PC-3 (cell line): ENCODE measurements around the gene TEX52. TPM values are rescaled to one million over a fixed set of nuclear protein-coding genes. Genes with fewer than 3 reads are reported as not detected.

Experiments
- ATAC-seq: fragments of 200-7000 bp; cut with Tn5 transposase; 2 replicates; pipeline ENCODE4 v1.9.1; 2020; ENCODE audit warnings: mild to moderate bottlenecking, moderate library complexity
- BruUV-seq: library from RNA; stranded (reverse); fragments of 400-500 nt; replicated peaks from 2 replicates; lab custom pipeline; 2021; lab: Mats Ljungman, UMichigan
- CTCF ChIA-PET: fragments of 300-600 bp; sonication (Branson Sonifier 250); formaldehyde crosslinking; loops from one replicate; lab custom pipeline; 2022; ENCODE audit warnings: antibody characterized with exemption; lab: Charles Lee
- POLR2A ChIA-PET: fragments of 300-600 bp; sonication (Branson Sonifier 250); formaldehyde crosslinking; loops from one replicate; lab custom pipeline; 2022; ENCODE audit warnings: antibody characterized with exemption; ENCODE audit not compliant: unreplicated experiment; lab: Charles Lee
- DNase-seq: peaks from one replicate; pipeline ENCODE4 v3.0.0-alpha.2; 2015
- H2AFZ ChIP-seq: fragments of 300-600 bp; sonication (generic); 2 replicates; pipeline ENCODE4 v1.6.0; 2016; ENCODE audit warnings: antibody characterized with exemption, low read length
- H3F3A ChIP-seq: fragments of 300-600 bp; sonication (generic); one replicate; pipeline ENCODE4 v1.6.0; 2017; ENCODE audit warnings: antibody characterized with exemption, low read length, control low read depth, mild to moderate bottlenecking; ENCODE audit not compliant: unreplicated experiment
- H3K27ac ChIP-seq: fragments of 300-600 bp; sonication (generic); 2 replicates; pipeline ENCODE4 v1.5.1; 2016; ENCODE audit warnings: mild to moderate bottlenecking, low read length
- H3K27me3 ChIP-seq: fragments of 300-600 bp; sonication (generic); 2 replicates; pipeline ENCODE4 v1.6.1; 2016; ENCODE audit warnings: low read length, mixed read lengths
- H3K36me3 ChIP-seq: fragments of 300-600 bp; sonication (generic); 2 replicates; pipeline ENCODE4 v1.6.1; 2016; ENCODE audit warnings: low read depth, mixed run types, low read length, mixed read lengths
- H3K4me1 ChIP-seq: fragments of 300-600 bp; sonication (generic); 2 replicates; pipeline ENCODE4 v1.5.1; 2016; ENCODE audit warnings: low read length; ENCODE audit not compliant: insufficient read depth
- H3K4me2 ChIP-seq: fragments of 300-600 bp; sonication (generic); 2 replicates; pipeline ENCODE4 v1.6.0; 2016; ENCODE audit warnings: low read length
- H3K4me3 ChIP-seq: fragments of 300-600 bp; sonication (generic); 2 replicates; pipeline ENCODE4 v1.5.1; 2016; ENCODE audit warnings: mild to moderate bottlenecking, low read length, mixed read lengths
- H3K79me2 ChIP-seq: fragments of 300-600 bp; sonication (generic); 2 replicates; pipeline ENCODE4 v1.6.1; 2017; ENCODE audit warnings: low read length, mixed read lengths
- H3K9ac ChIP-seq: fragments of 300-600 bp; sonication (generic); 2 replicates; pipeline ENCODE4 v1.6.0; 2016; ENCODE audit warnings: mild to moderate bottlenecking, low read length
- H3K9me2 ChIP-seq: fragments of 300-600 bp; sonication (generic); replicated peaks from 2 replicates; pipeline ENCODE4 v1.6.1; 2016; ENCODE audit warnings: mixed run types, low read length, mixed read lengths
- H3K9me3 ChIP-seq: fragments of 300-600 bp; sonication (generic); 2 replicates; pipeline ENCODE4 v1.6.1; 2016; ENCODE audit warnings: low read length, mixed read lengths
- H4K20me1 ChIP-seq: fragments of 300-600 bp; sonication (generic); 2 replicates; pipeline ENCODE4 v1.6.1; 2016; ENCODE audit warnings: low read length, mixed read lengths
- CTCF ChIP-seq: fragments of 300-600 bp; sonication (generic); conservative IDR thresholded peaks from 2 replicates; pipeline ENCODE4 v1.5.1; 2017; ENCODE audit warnings: antibody characterized with exemption, low read depth, mild to moderate bottlenecking, low read length
- EZH2 ChIP-seq: fragments of 300-600 bp; sonication (generic); IDR thresholded peaks from one replicate; pipeline ENCODE4 v1.6.1; 2017; ENCODE audit warnings: antibody characterized with exemption, mild to moderate bottlenecking, low read length; ENCODE audit not compliant: unreplicated experiment
- EZH2phosphoT487 ChIP-seq: fragments of 300-600 bp; sonication (generic); IDR thresholded peaks from 2 replicates; pipeline ENCODE4 v1.6.1; 2018; ENCODE audit warnings: mild to moderate bottlenecking, antibody characterized with exemption, low read length, borderline replicate concordance
- intact Hi-C: fragments of 100-400 bp; cut with micrococcal nuclease; formaldehyde crosslinking; loops from 2 replicates; pipeline ENCODE4 v1.9.0; 2023
- total RNA-seq: library from RNA; depleted of rRNA; stranded (reverse); fragments of >200 nt; gene quantifications from 2 replicates; pipeline ENCODE4 v1.2.3, GENCODE V29; 2014

TEX52 gene
- total RNA-seq, 1 experiment from 2014 or later = not detected

- no TSS peak for BruUV-seq
- H3K9me2 ChIP-seq = no peaks in the 10 kb centered on the region
- POLR2A ChIA-PET = no interaction called here
- DNase-seq = no peak
- H3K4me1 ChIP-seq = no peaks in the 10 kb centered on the region
- no peak within 1 kb of the TSS for H3K4me3 ChIP-seq
- no peak within 1 kb of the TSS for H3K27ac ChIP-seq
- no peak within 1 kb of the TSS for H3K4me2 ChIP-seq
- H3K36me3 ChIP-seq = no peaks in the 10 kb centered on the region
- TF ChIP-seq EZH2phosphoT487 = no peak
- TF ChIP-seq CTCF = no peak
- TF ChIP-seq EZH2 = no peak
- intact Hi-C loops = no loop called here
- H3K79me2 ChIP-seq = no peaks in the 10 kb centered on the region
- no peaks in the 10 kb centered on the region for H4K20me1 ChIP-seq
- no peaks in the 10 kb centered on the region for H3F3A ChIP-seq
- CTCF ChIA-PET = no interaction called here
- no peaks in the 10 kb centered on the region for H3K27me3 ChIP-seq
- 0 out of 2 replicates have a peak, but pooled peaks have one; percentile 13 for ATAC-seq
- H3K9ac ChIP-seq = no peak within 1 kb of the TSS
- H2AFZ ChIP-seq = no peak within 1 kb of the TSS
- H3K9me3 ChIP-seq = no peaks in the 10 kb centered on the region
These were observed 22.0 kb downstream of the TEX52 start, which contains the start of gene NRIP2 for GRCh38 chr12:2834581-2835491. NRIP2 (minus strand) TSS chr12:2835035; CDS start chr12:2834983, 52 bp downstream.

GRCh38 chr12:2833810-2834209 lies 23.0 kb downstream of the TEX52 start:
- H3K27ac ChIP-seq = no peak overlapping the region
- H4K20me1 ChIP-seq = no peaks in the 10 kb centered on the region
- no peaks in the 10 kb centered on the region for H3K36me3 ChIP-seq
- no peaks in the 10 kb centered on the region for H3K9me3 ChIP-seq
- H3K9me2 ChIP-seq = no peaks in the 10 kb centered on the region
- H3K79me2 ChIP-seq = no peaks in the 10 kb centered on the region
- H3K4me3 ChIP-seq = no peak overlapping the region
- intact Hi-C loops = no loop called here
- TF ChIP-seq EZH2phosphoT487 (no peak), EZH2 (no peak), CTCF (no peak)
- DNase-seq (no peak), ATAC-seq (no peak)
- BruUV-seq = no TSS peak
- H2AFZ ChIP-seq = no peak overlapping the region
- no peaks in the 10 kb centered on the region for H3F3A ChIP-seq
- no peaks in the 10 kb centered on the region for H3K4me1 ChIP-seq
- H3K4me2 ChIP-seq = no peak overlapping the region
- no peak overlapping the region for H3K9ac ChIP-seq
- H3K27me3 ChIP-seq = no peaks in the 10 kb centered on the region
- CTCF ChIA-PET = no interaction called here
- POLR2A ChIA-PET = no interaction called here

DNA sequence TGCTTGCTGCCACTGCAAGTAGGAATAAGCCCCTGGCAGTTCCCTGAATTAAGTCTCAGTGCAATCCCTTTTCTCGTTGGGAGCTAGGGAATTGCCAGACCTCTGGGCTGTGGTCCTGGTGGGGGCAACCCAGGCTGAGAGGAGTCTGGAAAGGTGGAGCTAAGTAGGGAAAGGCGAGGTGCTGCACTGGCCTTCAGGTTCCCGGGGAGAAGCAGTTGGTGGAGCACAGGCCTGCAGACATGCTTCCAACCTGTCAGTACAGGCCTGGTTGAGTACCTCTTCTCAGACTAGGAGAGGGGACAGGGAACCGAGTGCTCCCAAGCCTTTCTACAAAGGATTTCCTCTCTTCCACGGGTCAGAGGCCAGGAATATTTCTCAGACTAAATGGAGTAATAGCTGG lies 23.5 kb downstream of the TEX52 start:
- POLR2A ChIA-PET = no interaction called here
- H3F3A ChIP-seq = no peaks in the 10 kb centered on the region

More for the DNA sequence above, 23.5 kb downstream of the TEX52 start:
- DNase-seq (no peak), ATAC-seq (no peak)
- Histone ChIP-seq H4K20me1 (no peaks in the 10 kb centered on the region), H3K27me3 (no peaks in the 10 kb centered on the region), H3K79me2 (no peaks in the 10 kb centered on the region), H3K36me3 (no peaks in the 10 kb centered on the region), H2AFZ (no peak overlapping the region), H3K4me3 (no peak overlapping the region), H3K9me3 (no peaks in the 10 kb centered on the region), H3K9ac (no peak overlapping the region), H3K4me2 (no peak overlapping the region), H3K4me1 (no peaks in the 10 kb centered on the region), H3K27ac (no peak overlapping the region), H3K9me2 (no peaks in the 10 kb centered on the region)
- intact Hi-C loops = no loop called here
- BruUV-seq = no TSS peak
- TF ChIP-seq CTCF (no peak), EZH2phosphoT487 (no peak), EZH2 (no peak)
- CTCF ChIA-PET = no interaction called here
